Parietal lobe (tissue), 2 donors: ENCODE measurements around the gene PRH1. TPM values are rescaled to one million over a fixed set of nuclear protein-coding genes. Genes with fewer than 3 reads are reported as not detected.

Experiments used
- small RNA-seq: library from RNA; depleted of rRNA; stranded (forward); fragments of <200 nt; gene quantifications from one replicate; pipeline ENCODE3, GENCODE V24; 2014; ENCODE audit warnings: low replicate concordance
- total RNA-seq: library from RNA; depleted of rRNA; stranded (reverse); fragments of >200 nt; gene quantifications from one replicate; pipeline ENCODE4 v1.2.3, GENCODE V29; 2014

The PRH1 gene
- total RNA-seq: 159 TPM

GRCh38 chr12:10884086-10884725 is at the start of gene PRH1:
TSS of gene PRH1 (minus strand) at chr12:10884255. CDS start at chr12:10884217, 38 bp downstream.

DNA sequence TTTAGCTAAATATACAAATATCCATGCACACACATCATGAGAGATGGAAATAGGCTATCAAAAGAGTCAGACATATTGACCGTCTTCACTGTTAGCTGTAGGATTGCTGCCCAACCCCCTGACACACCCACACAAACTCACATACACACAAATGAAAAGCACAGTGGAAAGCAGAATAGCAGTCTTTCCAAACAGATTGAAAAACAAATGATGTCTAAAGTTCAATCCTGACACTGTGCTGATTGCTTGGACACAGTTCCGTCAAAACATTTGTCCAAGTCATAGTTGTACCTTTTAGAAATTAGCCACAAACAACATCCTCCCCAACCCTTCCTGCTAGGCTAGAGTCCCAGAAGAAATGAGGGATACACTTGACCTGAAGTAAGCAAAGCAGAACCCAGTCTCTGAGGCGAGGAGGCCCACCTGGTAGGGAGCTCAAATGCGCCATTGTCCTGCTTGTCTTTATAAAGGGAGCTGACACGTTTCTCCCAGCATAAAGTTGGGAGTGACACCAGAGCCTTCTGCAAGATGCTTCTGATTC is 44.8 kb upstream of the PRH1 start, which contains the start of gene PRH2:
Gene PRH2 (plus strand): TSS at position 491 of the 541 bp plus-strand sequence. CDS start 38 bp downstream, at position 529.

DNA sequence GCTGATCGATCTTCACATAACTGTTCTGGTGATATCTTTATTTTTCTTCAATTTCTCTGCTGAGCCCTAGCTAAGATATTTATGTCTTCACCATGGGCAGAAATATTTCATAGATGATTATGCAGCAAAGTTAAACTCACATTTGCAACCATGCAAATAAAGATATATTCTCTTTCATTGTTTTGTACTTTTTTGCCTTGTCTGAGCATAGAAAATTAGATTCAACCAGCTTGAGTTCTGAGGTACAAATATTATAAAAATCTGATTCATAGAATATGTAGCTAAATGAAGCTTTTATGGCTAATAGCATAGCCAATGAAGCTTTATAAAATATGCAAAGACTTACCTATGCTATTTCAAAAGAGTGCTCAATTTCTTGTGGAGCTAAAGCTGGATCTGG is 25.4 kb upstream of the PRH1 start, which contains the start of gene TAS2R13:
Gene TAS2R13 (minus strand): TSS at position 101 of the 400 bp plus-strand sequence. CDS start 264 bp downstream, outside the sequence.

GRCh38 chr12:10849425-10849878 is 34.6 kb downstream of the PRH1 start, which contains the start of gene PRR4:
TSS of gene PRR4 (minus strand) at chr12:10849475. CDS start at chr12:10849437, 38 bp downstream.

Small RNAs within 50 kb of the gene (small RNA-seq; reads per million reads assigned to genes)
- gene PRR4: not detected

Other genes starting within 250 kb of the PRH1 start
- 4.7 TPM for gene STYK1, start 210.2 kb downstream of the PRH1 start, total RNA-seq
- gene YBX3, start 160.9 kb downstream of the PRH1 start, total RNA-seq: 7.5 TPM
- gene TAS2R7, start 81.6 kb downstream of the PRH1 start, total RNA-seq: 0.94 TPM
- 2.5 TPM for gene TAS2R8, start 77.0 kb downstream of the PRH1 start, total RNA-seq
- gene TAS2R9, start 74.1 kb downstream of the PRH1 start, total RNA-seq: 2.8 TPM
- 15.0 TPM for gene TAS2R10, start 57.9 kb downstream of the PRH1 start, total RNA-seq
- gene PRR4, start 34.8 kb downstream of the PRH1 start, total RNA-seq: 13.5 TPM
- gene TAS2R13, start 25.3 kb upstream of the PRH1 start, total RNA-seq: 25.0 TPM
- gene PRH2, start 45.0 kb upstream of the PRH1 start, total RNA-seq: 2.8 TPM
- 30.4 TPM for gene TAS2R14, start 55.0 kb upstream of the PRH1 start, total RNA-seq
- gene TAS2R50, start 102.7 kb upstream of the PRH1 start, total RNA-seq: 26.3 TPM
- 26.0 TPM for gene TAS2R20, start 114.0 kb upstream of the PRH1 start, total RNA-seq
- 41.9 TPM for gene TAS2R19, start 138.4 kb upstream of the PRH1 start, total RNA-seq
- 46.6 TPM for gene TAS2R31, start 147.2 kb upstream of the PRH1 start, total RNA-seq
- gene TAS2R46, start 178.0 kb upstream of the PRH1 start, total RNA-seq: 14.4 TPM
- gene TAS2R43, start 208.1 kb upstream of the PRH1 start, total RNA-seq: 31.9 TPM